ENCODE measurements around the gene ICA1L. TPM values are rescaled to one million over a fixed set of nuclear protein-coding genes. Genes with fewer than 3 reads are reported as not detected.

The ICA1L gene
- polyA plus RNA-seq, 1 of the 3 experiments (the other 2 are of a cell fraction) = 3.7 TPM

DNA sequence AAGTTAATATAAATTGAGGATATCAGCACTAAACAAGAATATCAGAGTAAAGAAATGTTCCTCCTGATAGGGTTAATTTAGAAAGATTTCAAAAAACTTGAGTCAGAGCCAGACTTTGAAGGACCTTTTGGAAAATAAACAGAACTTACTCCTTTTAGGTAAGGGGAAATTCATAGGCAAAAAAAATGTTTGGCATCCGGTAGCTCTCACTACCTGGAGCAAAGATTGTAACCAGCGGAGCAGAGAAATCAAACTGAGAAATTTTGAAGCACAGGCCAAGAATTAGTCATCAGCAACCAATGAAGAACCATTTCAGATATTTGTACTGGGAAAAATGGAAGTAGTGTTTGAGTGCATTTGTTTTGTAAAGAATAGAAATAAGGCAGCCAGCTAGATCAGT lies 113.0 kb downstream of the ICA1L start (continued):
- TF ChIP-seq TCF12 (IDR thresholded peaks at IDR 0.05) = no peak

DNA sequence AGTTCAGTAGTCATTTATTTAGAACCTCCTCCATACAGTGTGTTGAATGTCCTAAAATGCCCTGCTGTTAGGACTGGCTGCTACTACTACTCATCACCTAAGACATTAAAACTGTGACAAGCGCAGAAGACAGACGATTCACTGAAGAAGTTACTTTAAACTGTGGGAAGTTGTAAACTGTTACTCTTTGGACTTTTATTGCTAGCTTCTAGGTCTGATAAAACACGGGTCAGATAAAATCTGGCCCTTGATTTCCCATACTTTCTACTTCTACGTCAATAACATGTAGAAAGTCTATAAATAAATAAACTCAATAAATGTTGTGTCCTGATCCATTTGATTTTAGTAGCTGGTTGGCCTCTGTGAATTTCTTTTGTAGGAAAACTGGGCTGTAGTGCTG lies 113.4 kb downstream of the ICA1L start:
- TF ChIP-seq USF2 (IDR thresholded peaks at IDR 0.05; ENCODE audit: borderline replicate concordance, low read depth, low read length) = no peak
- no peak for TF ChIP-seq REST (IDR thresholded peaks at IDR 0.05; ENCODE audit: low read depth, low read length)
- TF ChIP-seq EZH2phosphoT487 (IDR thresholded peaks at IDR 0.05; ENCODE audit: borderline replicate concordance, low read depth) = no peak
- TF ChIP-seq GABPA (IDR thresholded peaks at IDR 0.05; ENCODE audit: low read depth) = no peak
- TF ChIP-seq, protein P1, sequence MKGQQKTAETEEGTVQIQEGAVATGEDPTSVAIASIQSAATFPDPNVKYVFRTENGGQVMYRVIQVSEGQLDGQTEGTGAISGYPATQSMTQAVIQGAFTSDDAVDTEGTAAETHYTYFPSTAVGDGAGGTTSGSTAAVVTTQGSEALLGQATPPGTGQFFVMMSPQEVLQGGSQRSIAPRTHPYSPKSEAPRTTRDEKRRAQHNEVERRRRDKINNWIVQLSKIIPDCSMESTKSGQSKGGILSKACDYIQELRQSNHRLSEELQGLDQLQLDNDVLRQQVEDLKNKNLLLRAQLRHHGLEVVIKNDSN (IDR thresholded peaks at IDR 0.05; ENCODE audit: borderline replicate concordance, low read depth) = no peak
- TF ChIP-seq FOXJ3 (CRISPR knock-in tag; IDR thresholded peaks at IDR 0.05) = no peak
- no peak for TF ChIP-seq MAX (IDR thresholded peaks at IDR 0.05; ENCODE audit: low read depth)
- no peak for TF ChIP-seq SMC3 (IDR thresholded peaks at IDR 0.05; ENCODE audit: low read depth, low read length)
- TF ChIP-seq CHD2 (IDR thresholded peaks at IDR 0.05; ENCODE audit: low read length, partially characterized antibody) = no peak
- no peaks in the 10 kb centered on the region for H3K9me2 ChIP-seq
- H3K27ac ChIP-seq (ENCODE audit: low read depth in 2 of 2, low read length in 1 of 2) = no peak overlapping the region
- ChIA-PET CTCF (interaction anchor here (0.7 kb wide), 1 partner anchor 67 kb away, joined by 3 read pairs; no protein-coding TSS in a partner anchor), POLR2A (no interaction called here)
- 87% methylated on average over 4 of the region's 4 CpGs for WGBS (ENCODE audit: low lambda C conversion rate)
- H3K27me3 ChIP-seq (ENCODE audit: insufficient read depth) = no peaks in the 10 kb centered on the region
- no peaks in the 10 kb centered on the region for H3F3A ChIP-seq (replicated peaks; ENCODE audit: insufficient read depth)
- H3K4me2 ChIP-seq = no peak overlapping the region
- no peak for DNase-seq
- no peak overlapping the region for H3K4me3 ChIP-seq (ENCODE audit: low read depth in 2 of 2, low read length in 1 of 2)
- no peak overlapping the region for H3K9ac ChIP-seq
- H2AFZ ChIP-seq (ENCODE audit: low read depth) = no peak overlapping the region
- no peaks in the 10 kb centered on the region for H3K79me2 ChIP-seq (ENCODE audit: insufficient read depth)
- H3K36me3 ChIP-seq (replicated peaks in 1 of 2; ENCODE audit: control insufficient read depth in 1 of 2, insufficient read depth in 2 of 2, low read length in 1 of 2) = peaks cover 17 to 25% of the 10 kb centered on the region in 2 experiments
- H3K9me3 ChIP-seq = no peaks in the 10 kb centered on the region
- no peaks in the 10 kb centered on the region for H3K4me1 ChIP-seq (ENCODE audit: control insufficient read depth in 1 of 2, insufficient read depth in 2 of 2, low read depth in 1 of 2, low read length in 1 of 2)
- H4K20me1 ChIP-seq (ENCODE audit: insufficient read depth) = no peaks in the 10 kb centered on the region
